HCT116 (cell line): ENCODE results near the gene SPAG6. TPM values are rescaled to one million over a fixed set of nuclear protein-coding genes. Genes with fewer than 3 reads are reported as not detected.
A peak's percentile ranks its signal among the peaks of the same experiment; 100 is the strongest.
"Not testable (repeated sequence)": the region's sequence is repeated elsewhere in the genome, so short reads cannot be mapped to it uniquely, and the experiment has no call there.

Experiments used
- ATAC-seq: fragments of 200-7000 bp; cut with Tn5 transposase; 2 replicates; pipeline ENCODE4 v1.9.1; 2020; ENCODE audit warnings: mild to moderate bottlenecking, moderate library complexity
- BruUV-seq: library from RNA; stranded (reverse); fragments of 400-500 nt; replicated peaks from 2 replicates; lab custom pipeline; 2021; lab: Mats Ljungman, UMichigan
- CTCF ChIA-PET: fragments of 300-600 bp; sonication (Branson Sonifier 250); formaldehyde crosslinking; loops from one replicate; lab custom pipeline; 2021; ENCODE audit warnings: antibody characterized with exemption; lab: Charles Lee
- POLR2A ChIA-PET: fragments of 300-600, 350-600 bp; sonication (Branson Sonifier 250); formaldehyde crosslinking; loops from one replicate; lab custom pipeline; 2021; ENCODE audit warnings: antibody characterized with exemption; lab: Charles Lee
- RAD21 ChIA-PET, 2 experiments: fragments of 300-600 bp; sonication (Branson Sonifier 250); formaldehyde crosslinking; loops; one replicate each; lab custom pipeline; 2023; ENCODE audit warnings: low total read pairs in 2 of 2; ENCODE audit not compliant: uncharacterized antibody in 2 of 2, unreplicated experiment in 2 of 2, low non-redundant PET in 1 of 2; lab: Charles Lee
- DNase-seq: peaks from one replicate; pipeline ENCODE4 v3.0.0-alpha.2; 2010; ENCODE audit warnings: low read depth, low spot score
- H2AFZ ChIP-seq: fragments of 200-600 bp; shearing (Covaris generic), sonication (generic); 2 replicates; pipeline ENCODE4 v1.6.1; 2017; ENCODE audit warnings: low read depth, mixed run types, mixed read lengths, antibody characterized with exemption, low read length; ENCODE audit not compliant: poor library complexity, severe bottlenecking
- H3K27ac ChIP-seq: 2 replicates; pipeline ENCODE4 v1.5.1; 2012; ENCODE audit warnings: low read depth, low read length
- H3K27me3 ChIP-seq: fragments of 200-600 bp; sonication (generic); 2 replicates; pipeline ENCODE4 v1.6.1; 2016; ENCODE audit warnings: mixed run types, low read length, mixed read lengths; ENCODE audit not compliant: insufficient read depth
- H3K36me3 ChIP-seq, 2 experiments: fragments of 200-500 bp in 1 of 2; fragments of 200-600 bp in 1 of 2; sonication (Bioruptor generic) in 1 of 2; sonication (generic) in 1 of 2; 2 replicates each; pipeline versions ENCODE4 v1.5.1 to v1.6.1; 2014 to 2016; ENCODE audit warnings: low read length in 2 of 2, inconsistent platforms in 1 of 2, mixed read lengths in 1 of 2, mixed run types in 1 of 2; ENCODE audit not compliant: insufficient read depth in 2 of 2, control insufficient read depth in 1 of 2
- H3K4me1 ChIP-seq, 2 experiments: fragments of 200-600 bp in 1 of 2; sonication (generic) in 1 of 2; 2 replicates each; pipeline versions ENCODE4 v1.5.1 to v1.6.1; 2012 to 2017; ENCODE audit warnings: low read length in 2 of 2, inconsistent platforms in 1 of 2, mild to moderate bottlenecking in 1 of 2, mixed read lengths in 1 of 2, mixed run types in 1 of 2, moderate library complexity in 1 of 2; ENCODE audit not compliant: insufficient read depth in 2 of 2, control insufficient read depth in 1 of 2
- H3K4me2 ChIP-seq: fragments of 200-600 bp; sonication (generic); 2 replicates; pipeline ENCODE4 v1.6.1; 2017; ENCODE audit warnings: mixed run types, low read length, mixed read lengths
- H3K4me3 ChIP-seq, 2 experiments: fragments of 200-600 bp in 1 of 2; sonication (generic) in 1 of 2; replicated peaks in 1 of 2; 2 replicates each; pipeline ENCODE4 v1.5.1; 2011 to 2016; ENCODE audit warnings: low read length in 2 of 2, control low read depth in 1 of 2, low read depth in 1 of 2, mild to moderate bottlenecking in 1 of 2, mixed read lengths in 1 of 2, mixed run types in 1 of 2
- H3K79me2 ChIP-seq: fragments of 200-600 bp; sonication (generic); 2 replicates; pipeline ENCODE4 v1.6.1; 2017; ENCODE audit warnings: mild to moderate bottlenecking, mixed run types, low read length, moderate library complexity, mixed read lengths; ENCODE audit not compliant: insufficient read depth
- H3K9ac ChIP-seq: fragments of 200-600 bp; sonication (generic); 2 replicates; pipeline ENCODE4 v1.6.1; 2016; ENCODE audit warnings: low read length, mixed read lengths
- H3K9me2 ChIP-seq: fragments of 200-600 bp; sonication (generic), shearing (Covaris generic); 2 replicates; pipeline ENCODE4 v1.6.1; 2017; ENCODE audit warnings: mixed run types, mild to moderate bottlenecking, moderate library complexity; ENCODE audit not compliant: insufficient read depth
- H3K9me3 ChIP-seq, 2 experiments: fragments of 200-500 bp in 1 of 2; fragments of 200-600 bp in 1 of 2; sonication (Bioruptor generic) in 1 of 2; sonication (generic) in 1 of 2; 2 replicates each; pipeline ENCODE4 v1.6.1; 2014 to 2017; ENCODE audit warnings: low read length in 2 of 2, mixed read lengths in 2 of 2, inconsistent platforms in 1 of 2, low read depth in 1 of 2, mild to moderate bottlenecking in 1 of 2, mixed run types in 1 of 2, moderate library complexity in 1 of 2; ENCODE audit not compliant: control insufficient read depth in 1 of 2, insufficient read depth in 1 of 2
- H4K20me1 ChIP-seq: fragments of 200-600 bp; sonication (generic), shearing (Covaris generic); 2 replicates; pipeline ENCODE4 v1.6.1; 2017; ENCODE audit warnings: mixed run types, mild to moderate bottlenecking, moderate library complexity; ENCODE audit not compliant: insufficient read depth
- CEBPB ChIP-seq: IDR thresholded peaks from 2 replicates; pipeline ENCODE4 v1.6.1; 2012; ENCODE audit warnings: low read depth
- EGR1 ChIP-seq: IDR thresholded peaks from 2 replicates; pipeline ENCODE4 v1.6.1; 2012; ENCODE audit warnings: low read depth
- EZH2 ChIP-seq: fragments of 200-600 bp; sonication (generic); IDR thresholded peaks from 2 replicates; pipeline ENCODE4 v1.6.1; 2017; ENCODE audit warnings: antibody characterized with exemption, mixed run types
- FOSL1 ChIP-seq: IDR thresholded peaks from 2 replicates; pipeline ENCODE4 v1.6.1; 2012; ENCODE audit warnings: low read depth
- POLR2AphosphoS5 ChIP-seq: IDR thresholded peaks from 2 replicates; pipeline ENCODE4 v1.6.1; 2011; ENCODE audit warnings: mild to moderate bottlenecking, low read depth, low read length, moderate library complexity
- RAD21 ChIP-seq: IDR thresholded peaks from 2 replicates; pipeline ENCODE4 v1.6.1; 2012; ENCODE audit warnings: low read depth, mild to moderate bottlenecking
- SIN3A ChIP-seq: IDR thresholded peaks from 2 replicates; pipeline ENCODE4 v1.6.1; 2012; ENCODE audit warnings: low read depth
- SRF ChIP-seq: IDR thresholded peaks from 2 replicates; pipeline ENCODE4 v1.6.1; 2012; ENCODE audit warnings: low read depth
- YY1 ChIP-seq: IDR thresholded peaks from 2 replicates; pipeline ENCODE4 v1.6.1; 2011; ENCODE audit warnings: low read length, low read depth, moderate library complexity, mild to moderate bottlenecking; ENCODE audit not compliant: insufficient replicate concordance; ENCODE audit errors: extremely low read depth
- intact Hi-C: fragments of 100-400 bp; cut with micrococcal nuclease; formaldehyde crosslinking; loops from 2 replicates; pipeline ENCODE4 v1.10.0; 2022
- total RNA-seq: library from RNA; stranded (reverse); gene quantifications from one replicate; pipeline ENCODE4 v1.2.1, GENCODE V29; 2021; ENCODE audit not compliant: unreplicated experiment
- TF ChIP-seq, protein P1 (sequence below): IDR thresholded peaks from 2 replicates; pipeline ENCODE4 v1.6.1; 2012

SPAG6 gene
- total RNA-seq, 1 experiment from 2014 or later, result not detected

DNA sequence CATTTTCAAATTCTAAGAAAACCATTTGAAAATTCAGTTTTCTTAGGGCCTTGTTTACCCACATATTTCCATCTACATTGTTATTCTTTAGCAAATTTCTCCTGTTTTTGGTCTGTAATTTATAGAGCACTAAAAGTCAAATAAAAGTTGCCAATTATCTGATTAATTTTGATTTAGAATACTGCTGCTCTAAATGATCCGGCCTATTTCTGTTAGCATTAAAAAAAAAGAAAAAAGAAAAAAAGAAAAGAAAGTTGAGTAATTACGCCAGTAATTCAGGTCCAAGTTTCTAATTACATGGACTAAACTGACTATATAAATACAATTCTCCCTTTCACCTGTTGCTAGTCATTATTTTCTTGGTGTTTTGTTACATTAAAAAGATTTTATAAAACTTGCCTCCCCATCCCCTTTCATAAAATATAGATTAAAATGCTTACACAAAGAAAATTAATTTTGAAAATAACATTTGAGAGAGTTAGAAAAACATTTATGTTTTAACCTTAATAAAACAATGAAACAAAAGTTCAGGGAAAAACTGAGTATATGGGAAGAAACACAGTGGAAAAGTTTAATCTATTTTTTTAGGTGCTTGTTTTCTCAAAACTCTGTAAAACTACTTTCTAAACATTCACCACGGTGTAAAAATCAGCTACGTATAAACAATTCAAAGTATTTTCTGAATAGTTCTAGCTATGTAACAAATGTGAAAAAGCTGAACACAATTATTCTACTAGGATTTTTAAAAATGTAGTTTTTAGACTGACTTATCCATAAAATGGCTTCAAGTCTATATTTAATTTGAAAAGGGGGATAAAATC lies 35.9 kb upstream of the SPAG6 start:
- CTCF ChIA-PET, result no interaction called here
- no peak for TF ChIP-seq SRF
- TF ChIP-seq RAD21, result no peak
- no peak for TF ChIP-seq POLR2AphosphoS5
- TF ChIP-seq YY1, result no peak
- no peak for TF ChIP-seq EGR1
- no peak for TF ChIP-seq EZH2
- TF ChIP-seq FOSL1, result no peak
- no peak for TF ChIP-seq CEBPB
- TF ChIP-seq, protein P1, sequence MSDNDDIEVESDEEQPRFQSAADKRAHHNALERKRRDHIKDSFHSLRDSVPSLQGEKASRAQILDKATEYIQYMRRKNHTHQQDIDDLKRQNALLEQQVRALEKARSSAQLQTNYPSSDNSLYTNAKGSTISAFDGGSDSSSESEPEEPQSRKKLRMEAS, result no peak
- TF ChIP-seq SIN3A, result no peak
- no TSS peak for BruUV-seq

DNA sequence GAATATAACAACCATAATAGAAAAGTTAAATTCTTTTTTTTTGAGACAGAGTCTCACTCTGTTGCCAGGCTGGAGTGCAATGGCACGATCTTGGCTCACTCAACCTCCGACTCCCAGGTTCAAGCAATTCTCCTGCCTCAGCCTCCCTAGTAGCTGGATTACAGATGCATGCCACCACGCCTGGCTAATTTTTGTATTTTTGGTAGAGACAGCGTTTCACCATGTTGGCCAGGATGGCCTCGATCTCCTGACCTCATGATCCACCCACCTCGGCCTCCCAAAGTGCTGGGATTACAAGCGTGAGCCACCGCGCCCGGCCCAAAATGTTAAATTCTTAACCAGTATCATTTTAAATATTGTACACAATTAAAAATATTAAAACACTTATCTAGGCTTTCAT lies 35.3 kb upstream of the SPAG6 start:
- H3K4me3 ChIP-seq, H3K36me3 ChIP-seq, H3K27ac ChIP-seq, H3K9ac ChIP-seq, H4K20me1 ChIP-seq, H3K4me1 ChIP-seq, BruUV-seq, H3K9me3 ChIP-seq, CTCF ChIA-PET, H3K4me2 ChIP-seq, H3K27me3 ChIP-seq, H3K79me2 ChIP-seq, POLR2A ChIA-PET, intact Hi-C loops, H3K9me2 ChIP-seq, DNase-seq, ATAC-seq, RAD21 ChIA-PET: not testable (repeated sequence)
- H2AFZ ChIP-seq, result peak overlapping the region; percentile 14

More for the DNA sequence above, 35.9 kb upstream of the SPAG6 start:
- ATAC-seq (no peak), DNase-seq (no peak)
- intact Hi-C loops, result no loop called here
- H3K9me3 ChIP-seq, result no peaks in the 10 kb centered on the region
- H3K27me3 ChIP-seq, result no peaks in the 10 kb centered on the region
- RAD21 ChIA-PET, result no interaction called here
- H3K4me3 ChIP-seq, result no peak overlapping the region
- no peak overlapping the region for H3K4me2 ChIP-seq
- POLR2A ChIA-PET, result no interaction called here
- no peaks in the 10 kb centered on the region for H4K20me1 ChIP-seq
- no peaks in the 10 kb centered on the region for H3K79me2 ChIP-seq
- H2AFZ ChIP-seq, result peak overlapping the region; percentile 14
- H3K27ac ChIP-seq, result no peak overlapping the region
- H3K36me3 ChIP-seq, result no peaks in the 10 kb centered on the region
- H3K4me1 ChIP-seq, result peaks cover 0 to 6% of the 10 kb centered on the region in 2 experiments; a peak in 2 of 4 replicates
- H3K9ac ChIP-seq, result no peak overlapping the region
- no peaks in the 10 kb centered on the region for H3K9me2 ChIP-seq
